T follicular helper cell (primary cell): ENCODE data around the gene ACTL6B.
A peak's percentile ranks its signal among the peaks of the same experiment; 100 is the strongest.
"Not testable (repeated sequence)": the region's sequence is repeated elsewhere in the genome, so short reads cannot be mapped to it uniquely, and the experiment has no call there.

ENCODE experiments used
- DNase-seq: peaks from one replicate; pipeline ENCODE4 v3.0.0-alpha.2; 2020; ENCODE audit warnings: low read depth
- total RNA-seq, 2 experiments: gene quantifications; one replicate each; lab custom pipeline; 2026; lab: John Stamatoyannopoulos, UW

The ACTL6B gene
- total RNA-seq = 0 reads per million in 2 experiments

DNA sequence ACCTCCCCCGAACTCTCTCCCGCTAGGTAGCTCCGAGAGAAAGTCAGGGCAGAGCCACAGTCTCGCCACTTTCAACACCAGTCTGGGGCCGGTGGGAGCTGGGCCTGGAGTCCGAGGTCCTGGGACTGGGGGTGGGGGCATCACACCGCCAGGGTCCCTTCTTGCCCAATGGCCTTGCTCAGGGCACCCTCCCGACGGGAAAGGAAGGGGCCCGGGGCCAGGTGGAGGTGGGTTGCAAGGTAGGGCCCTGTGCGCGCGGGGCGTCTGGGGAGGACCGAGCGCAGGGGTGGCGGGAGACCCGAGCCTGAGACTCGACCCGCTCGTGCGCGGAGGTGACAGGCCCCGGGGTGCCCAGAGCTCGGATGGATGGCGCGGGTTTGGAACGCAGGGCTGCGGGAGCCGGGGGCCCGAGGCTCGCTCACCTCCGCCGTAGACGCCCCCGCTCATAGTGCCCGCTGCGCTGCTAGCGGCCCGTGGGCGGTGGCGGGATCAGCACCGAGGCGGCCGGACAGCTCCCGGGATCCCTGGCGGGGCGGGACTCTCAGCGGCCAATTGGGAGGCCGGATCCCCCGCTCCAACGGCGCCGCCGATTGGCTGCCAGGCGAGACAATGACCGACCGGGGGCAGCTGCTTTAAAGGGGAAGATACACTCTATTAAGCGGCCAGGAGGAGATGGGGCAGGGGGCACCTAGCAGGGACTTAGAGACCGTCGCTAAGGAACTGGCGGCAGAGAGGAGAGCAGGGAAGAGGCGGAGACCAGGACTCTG is at the start of gene ACTL6B:
Gene ACTL6B (minus strand): TSS at position 541 of the 767 bp plus-strand sequence. CDS start 94 bp downstream, at position 447.
- DNase-seq = no peak

- DNase-seq = peak; percentile 59
These were observed 49.1 kb upstream of the ACTL6B start for GRCh38 chr7:100705320-100705752.

DNA sequence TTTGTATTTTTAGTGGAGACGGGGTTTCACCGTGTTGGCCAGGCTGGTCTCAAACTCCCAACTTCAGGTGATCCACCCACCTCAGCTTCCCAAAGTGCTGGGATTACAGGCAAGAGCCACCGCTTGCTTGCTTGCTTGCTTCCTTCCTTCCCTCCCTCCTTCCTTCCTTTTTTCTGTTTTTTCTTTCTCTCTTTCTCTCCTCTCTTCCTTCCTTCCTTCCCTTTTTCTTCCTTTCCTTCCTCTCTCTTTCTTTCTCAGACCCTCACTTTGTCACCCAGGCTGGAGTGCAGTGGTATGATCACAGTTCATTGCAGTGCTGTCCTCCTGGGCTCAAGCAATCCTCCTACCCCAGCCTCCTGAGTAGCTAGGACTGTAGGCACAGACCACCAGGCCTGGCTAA is 44.8 kb upstream of the ACTL6B start:
- DNase-seq = not testable (repeated sequence)

GRCh38 chr7:100699018-100699417 is 42.8 kb upstream of the ACTL6B start:
- no peak for DNase-seq

DNA sequence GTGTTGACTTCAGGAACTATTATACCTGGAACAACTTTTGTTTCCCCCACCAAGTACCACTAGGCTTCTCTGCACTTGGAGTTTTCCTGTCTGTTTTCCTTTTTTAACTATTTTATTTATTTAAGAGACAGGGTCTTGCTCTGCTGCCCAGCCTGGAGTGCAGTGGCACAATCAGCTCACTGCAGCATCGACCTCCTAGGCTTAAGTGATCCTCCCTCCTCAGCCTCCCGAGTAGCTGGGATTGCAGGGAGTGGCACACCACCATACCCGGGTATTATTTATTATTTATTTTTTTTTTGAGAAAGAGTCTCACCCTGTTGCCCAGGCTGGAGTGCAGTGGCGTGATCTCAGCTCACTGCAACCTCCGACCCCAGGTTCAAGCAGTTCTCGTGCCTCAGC is 39.9 kb upstream of the ACTL6B start:
- no peak for DNase-seq

GRCh38 chr7:100694098-100694745 is 38.0 kb upstream of the ACTL6B start, which contains the start of gene GIGYF1:
Gene GIGYF1 (minus strand): TSS chr7:100694250. CDS start chr7:100688238, 6,012 bp downstream.
- peak; percentile 65 for DNase-seq

DNA sequence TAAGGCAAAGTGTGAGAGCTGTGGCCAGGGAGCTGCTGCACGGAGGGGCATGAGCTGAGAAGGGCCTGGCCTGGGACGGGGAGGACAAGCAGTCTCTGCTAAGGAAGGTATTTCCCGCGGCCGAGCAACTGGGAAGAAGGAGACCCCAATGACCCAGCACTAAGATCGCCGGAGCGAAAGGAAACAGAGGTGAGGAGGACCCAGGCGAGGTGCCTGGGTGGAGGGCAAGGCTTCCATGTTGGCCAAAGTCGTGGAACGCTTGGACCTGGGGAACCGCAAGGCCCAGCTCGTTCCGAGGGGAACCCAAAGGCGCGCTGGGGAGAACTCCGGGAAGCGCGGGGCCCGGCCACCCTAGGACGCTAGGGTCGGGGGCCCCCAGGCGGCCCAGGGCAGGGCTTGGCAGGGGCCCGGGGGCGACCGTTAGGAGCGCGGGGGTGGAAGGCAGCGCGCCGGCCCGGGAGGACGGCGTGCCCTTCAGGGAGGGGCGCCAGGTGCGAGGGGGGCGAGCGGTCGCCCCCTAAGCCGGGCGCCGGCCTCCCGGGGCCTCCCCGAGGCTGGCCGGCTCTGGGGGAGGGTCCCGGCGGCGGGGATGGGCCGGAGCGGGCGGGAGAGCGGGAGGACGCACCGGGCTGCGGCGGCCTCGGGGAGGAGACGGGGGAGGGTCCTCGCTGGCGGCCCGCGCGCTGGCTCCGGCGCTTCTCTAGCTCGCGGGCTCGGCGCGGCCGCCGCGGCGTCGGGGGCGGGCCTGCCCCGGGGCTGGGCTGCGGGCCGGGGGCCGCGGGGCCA is 37.3 kb upstream of the ACTL6B start:
- no peak for DNase-seq

GRCh38 chr7:100692578-100692961 is 36.3 kb upstream of the ACTL6B start:
- no peak for DNase-seq

DNA sequence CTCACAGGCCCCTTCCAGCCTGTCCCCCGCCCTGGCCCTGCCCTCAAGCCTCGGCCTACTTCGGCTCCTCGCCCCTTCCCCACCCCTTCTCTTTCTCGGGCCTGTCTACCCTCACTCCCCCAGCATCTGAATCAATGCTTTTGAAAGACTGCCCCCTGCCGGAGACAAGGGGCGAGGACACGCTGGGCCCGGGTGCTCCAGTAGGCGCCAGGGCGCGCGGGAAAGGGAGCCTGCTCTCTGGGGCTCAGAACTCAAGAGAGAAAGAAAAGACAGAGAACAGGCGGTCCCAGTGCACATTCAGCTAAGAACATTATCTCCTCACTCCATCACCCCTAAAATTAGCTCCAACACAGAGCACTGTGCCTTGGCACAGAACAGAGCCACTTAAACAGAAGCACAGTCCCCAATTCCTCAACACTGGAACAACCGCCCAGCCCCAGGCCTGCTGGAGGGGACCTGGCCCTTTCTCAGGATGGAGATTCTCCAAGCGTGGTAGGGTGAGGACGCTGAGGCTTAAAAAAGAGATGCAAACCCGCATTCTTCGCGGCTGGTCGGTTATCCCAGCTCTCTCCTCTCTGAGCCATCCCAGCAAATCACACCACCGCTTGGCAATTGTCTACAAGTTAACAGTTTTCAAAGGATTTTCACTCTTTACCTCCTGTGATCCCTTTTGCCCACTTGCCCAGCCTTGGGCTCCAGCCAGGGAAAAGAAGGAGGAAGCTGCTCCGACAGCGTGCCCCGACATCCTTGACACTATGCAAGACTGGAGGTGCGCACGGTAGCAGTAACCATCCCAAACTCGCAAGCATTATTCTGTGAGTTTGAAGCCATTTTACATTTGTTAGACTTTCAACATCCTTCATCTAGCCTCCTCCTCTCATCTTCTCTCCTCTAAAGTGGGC is 35.7 kb upstream of the ACTL6B start:
- peak; percentile 72 for DNase-seq

DNA sequence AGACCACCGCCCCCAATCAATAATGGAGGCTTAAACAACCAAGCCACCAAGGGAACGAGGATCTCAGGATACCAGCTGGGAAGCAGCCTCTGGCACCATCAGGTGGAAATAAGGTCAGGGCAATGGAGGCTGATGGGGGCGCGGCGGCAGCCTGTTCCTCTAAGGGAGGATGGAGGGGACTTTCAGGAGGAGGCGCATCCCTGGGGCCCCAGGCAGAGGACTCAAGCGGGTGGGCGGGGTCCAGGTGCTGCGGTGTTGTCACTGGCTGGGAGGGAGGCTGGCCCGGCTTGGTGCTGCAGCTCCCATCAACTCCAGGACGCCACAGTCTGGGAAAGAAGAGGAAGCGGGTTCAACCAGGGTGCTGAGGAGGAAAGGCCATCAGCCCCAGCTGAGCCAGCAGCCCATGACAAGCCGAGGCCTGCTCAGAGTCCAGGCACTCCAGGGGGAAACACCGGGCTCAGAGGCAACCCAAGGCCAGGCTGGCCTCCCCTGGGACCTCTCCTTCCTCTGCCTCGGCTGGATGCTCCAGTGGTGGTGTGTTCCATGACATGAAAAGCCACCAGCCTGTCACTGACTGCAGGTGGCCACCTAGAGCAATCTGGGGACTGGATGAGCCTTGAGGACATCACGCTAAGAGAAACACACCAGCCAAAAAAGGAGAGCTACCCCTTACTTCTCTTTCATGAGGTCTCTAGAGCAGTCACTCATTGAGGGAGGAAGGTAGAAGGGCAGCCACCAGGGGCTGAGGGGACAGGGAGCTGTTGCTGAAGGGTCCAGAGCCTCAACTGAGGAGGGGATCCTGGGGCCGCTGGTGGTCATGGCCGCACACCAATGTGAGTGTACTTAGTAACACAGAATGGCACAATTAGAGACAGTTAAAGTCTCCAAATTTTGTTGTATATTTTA is 33.2 kb upstream of the ACTL6B start:
- no peak for DNase-seq

DNA sequence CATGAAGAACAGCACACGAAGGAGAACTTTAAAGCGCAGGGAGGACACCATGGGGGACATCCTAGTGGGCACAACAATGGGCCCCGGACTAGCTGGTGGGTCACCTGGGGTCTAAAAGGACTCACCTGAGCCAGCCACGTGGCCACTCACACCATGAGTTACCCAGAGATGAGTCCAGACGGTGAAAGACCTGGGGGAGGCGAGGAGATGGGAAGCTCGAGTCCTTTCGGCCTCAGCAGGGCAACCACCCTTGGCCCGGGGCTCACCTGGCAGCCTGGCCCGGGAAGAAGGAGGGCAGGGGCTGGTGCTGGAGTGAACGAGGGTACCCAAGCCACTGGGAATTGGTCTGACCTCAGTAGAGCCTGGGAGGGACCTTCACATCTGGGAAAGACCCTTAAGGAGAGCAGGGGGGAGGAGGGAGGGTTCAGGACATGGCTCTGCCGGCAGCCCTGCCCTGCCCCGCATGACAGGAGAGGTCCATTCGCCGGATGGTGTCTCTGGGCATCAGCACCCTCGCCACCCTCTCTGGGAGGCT is 32.1 kb upstream of the ACTL6B start:
- no peak for DNase-seq

- DNase-seq = no peak
These were observed 31.6 kb upstream of the ACTL6B start for GRCh38 chr7:100687751-100688300.

DNA sequence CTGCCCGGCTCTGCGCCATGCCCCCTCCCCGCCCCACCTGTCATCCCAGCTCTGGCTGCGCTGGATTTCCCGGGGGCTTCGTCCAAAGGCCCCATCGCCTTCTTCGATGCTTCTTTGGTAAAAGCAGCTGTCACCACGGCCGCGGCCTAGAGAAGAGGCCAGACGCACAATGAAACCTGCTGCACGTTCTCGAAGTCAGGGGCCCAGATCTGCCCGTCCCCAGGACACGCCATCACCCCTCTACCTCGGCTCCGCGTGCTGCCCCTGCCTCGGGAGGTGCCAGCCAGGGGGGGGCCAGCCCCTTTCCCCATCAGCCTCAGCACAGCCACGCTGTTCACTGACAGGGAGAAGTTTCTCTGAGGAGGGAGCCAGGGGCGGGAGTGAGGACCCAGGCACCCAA is 31.0 kb upstream of the ACTL6B start:
- DNase-seq = no peak

DNA sequence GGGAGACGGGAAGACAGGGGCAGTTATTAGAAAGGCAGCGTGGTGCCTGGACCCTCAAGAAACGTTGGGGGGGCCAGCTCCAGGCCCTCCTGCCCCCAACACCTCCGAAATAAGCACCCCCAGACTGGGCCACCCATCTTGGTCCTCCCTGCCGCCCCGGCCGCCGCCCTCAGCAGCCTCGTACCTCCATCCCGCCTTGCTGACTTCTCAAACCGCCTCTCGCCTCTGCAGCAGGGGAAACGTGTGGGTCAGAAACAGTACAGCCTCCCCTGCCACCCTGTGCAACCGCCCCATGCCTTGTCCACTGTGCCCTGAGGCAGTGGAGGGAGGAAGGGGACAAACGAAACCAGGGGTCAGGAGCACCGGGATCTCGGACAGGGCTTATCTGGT is 30.6 kb upstream of the ACTL6B start:
- DNase-seq = no peak

GRCh38 chr7:100686201-100686821 is 30.1 kb upstream of the ACTL6B start:
- no peak for DNase-seq

DNA sequence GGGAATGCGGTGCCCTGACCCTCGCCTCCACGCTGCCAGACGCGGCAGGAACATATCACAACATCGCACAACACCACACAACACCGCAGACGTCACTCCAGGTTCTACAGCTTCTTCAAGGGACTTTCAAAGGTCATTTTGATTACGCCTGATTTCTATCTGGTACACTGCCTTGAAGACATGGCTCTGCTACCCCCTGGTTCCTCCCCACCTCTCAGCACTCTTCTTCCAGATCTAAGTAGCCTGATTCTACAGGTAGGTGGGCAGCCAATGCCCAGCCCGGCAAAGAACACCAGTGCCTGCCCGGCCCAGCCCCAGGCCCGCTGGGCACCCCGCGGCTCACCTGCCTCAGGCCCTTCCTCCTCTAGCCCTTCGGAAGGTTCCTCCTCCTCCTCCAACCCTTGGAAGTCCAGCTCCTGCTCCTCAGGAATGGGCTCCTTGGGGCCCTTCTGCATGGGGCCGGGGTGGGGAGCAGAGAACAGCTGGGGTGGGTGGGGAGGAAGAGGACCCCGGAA is 29.4 kb upstream of the ACTL6B start:
- DNase-seq = no peak

DNA sequence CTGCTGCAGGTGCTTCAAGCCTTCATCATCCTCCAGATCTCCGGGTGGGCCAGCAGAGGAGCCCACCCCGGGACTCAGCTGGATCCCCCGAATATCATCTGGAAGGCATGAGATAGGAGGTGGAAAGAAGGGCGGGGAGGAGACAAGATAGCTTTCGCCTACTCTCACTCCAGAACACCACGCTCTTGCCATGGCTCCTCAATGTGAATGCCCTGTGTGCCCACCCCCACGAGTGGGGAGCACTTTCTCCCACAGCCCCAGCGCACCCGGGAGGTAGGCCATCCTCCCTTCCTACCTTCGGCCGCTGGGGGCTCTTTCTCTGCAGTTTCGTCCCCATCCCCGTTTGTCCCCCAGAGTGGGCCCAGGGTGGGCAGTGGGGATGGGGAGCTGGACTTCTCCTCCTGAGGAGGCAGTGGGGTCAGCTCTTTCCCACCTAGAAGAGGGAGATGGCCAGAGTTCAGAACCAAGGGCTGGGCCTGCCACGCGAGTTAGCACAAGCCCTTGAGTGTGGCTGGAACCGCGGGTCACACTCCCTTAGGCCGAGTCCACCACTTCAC is 28.9 kb upstream of the ACTL6B start:
- DNase-seq = no peak

GRCh38 chr7:100684534-100685042 is 28.3 kb upstream of the ACTL6B start:
- no peak for DNase-seq
